NCI-H524 treated with DMSO at 0.1 percent for 48 hours (cell line): ENCODE results near the gene ALG12.

Experiments
- DNase-seq: peaks from one replicate; lab custom pipeline; 2025; lab: John Stamatoyannopoulos, UW

ALG12 gene

GRCh38 chr22:49911881-49912625 is 6.2 kb downstream of the ALG12 start:
- no peak for DNase-seq

- DNase-seq: no peak
Measured at GRCh38 chr22:49910229-49911155, 7.7 kb downstream of the ALG12 start.

- DNase-seq: no peak
Measured at GRCh38 chr22:49909476-49910205, 8.6 kb downstream of the ALG12 start.

- DNase-seq: no peak
Measured at GRCh38 chr22:49907807-49908206, 10.4 kb downstream of the ALG12 start.

GRCh38 chr22:49906799-49907290 is 11.4 kb downstream of the ALG12 start:
- DNase-seq: no peak

- DNase-seq: no peak
Measured at GRCh38 chr22:49906071-49906798, 12.0 kb downstream of the ALG12 start.

GRCh38 chr22:49905465-49905864 is 12.8 kb downstream of the ALG12 start:
- no peak for DNase-seq

GRCh38 chr22:49904040-49904369 is 14.2 kb downstream of the ALG12 start:
- no peak for DNase-seq

- DNase-seq: no peak
Measured at GRCh38 chr22:49903322-49904039, 14.8 kb downstream of the ALG12 start.

GRCh38 chr22:49901457-49901856 is 16.8 kb downstream of the ALG12 start:
- DNase-seq: no peak

GRCh38 chr22:49900441-49901230 is 17.6 kb downstream of the ALG12 start:
- DNase-seq: no peak

GRCh38 chr22:49899530-49899929 is 18.7 kb downstream of the ALG12 start:
- DNase-seq: no peak

- no peak for DNase-seq
Measured at GRCh38 chr22:49897015-49897684, 21.1 kb downstream of the ALG12 start.

GRCh38 chr22:49896201-49896600 is 22.0 kb downstream of the ALG12 start:
- DNase-seq: no peak

GRCh38 chr22:49894322-49895054 is 23.8 kb downstream of the ALG12 start:
- DNase-seq: no peak

- DNase-seq: no peak
Measured at GRCh38 chr22:49893025-49893424, 25.2 kb downstream of the ALG12 start.

GRCh38 chr22:49892226-49892899 is 25.9 kb downstream of the ALG12 start:
- DNase-seq: no peak

GRCh38 chr22:49889071-49889470 is 29.2 kb downstream of the ALG12 start:
- DNase-seq: no peak
